ENCODE results near the gene HMBS.

DNA sequence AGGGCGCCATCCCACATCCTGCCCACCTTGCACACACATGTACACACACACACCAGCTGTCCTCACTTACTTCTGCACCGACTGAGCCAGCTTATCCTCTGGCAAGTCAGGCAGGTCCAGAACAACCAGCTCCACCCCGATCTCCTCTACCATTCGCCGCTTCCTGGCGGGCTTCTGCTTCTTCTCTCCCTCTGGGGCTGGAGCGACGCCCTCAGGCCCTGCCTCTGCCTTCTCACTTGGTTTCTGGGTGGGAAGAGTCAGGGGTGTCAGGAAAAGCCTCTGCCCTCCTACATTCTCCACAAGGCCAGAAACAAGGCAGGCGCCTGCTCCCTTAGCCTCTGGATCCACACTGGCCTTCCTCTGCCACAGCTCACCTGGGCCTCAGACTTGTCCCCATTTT lies 36.0 kb upstream of the HMBS start:
- TF ChIP-seq, protein P1, sequence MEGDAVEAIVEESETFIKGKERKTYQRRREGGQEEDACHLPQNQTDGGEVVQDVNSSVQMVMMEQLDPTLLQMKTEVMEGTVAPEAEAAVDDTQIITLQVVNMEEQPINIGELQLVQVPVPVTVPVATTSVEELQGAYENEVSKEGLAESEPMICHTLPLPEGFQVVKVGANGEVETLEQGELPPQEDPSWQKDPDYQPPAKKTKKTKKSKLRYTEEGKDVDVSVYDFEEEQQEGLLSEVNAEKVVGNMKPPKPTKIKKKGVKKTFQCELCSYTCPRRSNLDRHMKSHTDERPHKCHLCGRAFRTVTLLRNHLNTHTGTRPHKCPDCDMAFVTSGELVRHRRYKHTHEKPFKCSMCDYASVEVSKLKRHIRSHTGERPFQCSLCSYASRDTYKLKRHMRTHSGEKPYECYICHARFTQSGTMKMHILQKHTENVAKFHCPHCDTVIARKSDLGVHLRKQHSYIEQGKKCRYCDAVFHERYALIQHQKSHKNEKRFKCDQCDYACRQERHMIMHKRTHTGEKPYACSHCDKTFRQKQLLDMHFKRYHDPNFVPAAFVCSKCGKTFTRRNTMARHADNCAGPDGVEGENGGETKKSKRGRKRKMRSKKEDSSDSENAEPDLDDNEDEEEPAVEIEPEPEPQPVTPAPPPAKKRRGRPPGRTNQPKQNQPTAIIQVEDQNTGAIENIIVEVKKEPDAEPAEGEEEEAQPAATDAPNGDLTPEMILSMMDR (IDR thresholded peaks at IDR 0.05) = no peak
- TF ChIP-seq EP300 (IDR thresholded peaks at IDR 0.05) (no peak), POLR2AphosphoS5 (IDR thresholded peaks at IDR 0.05) (no peak)
